GM18505 (cell line): ENCODE data around the gene AMPH.

Source experiments
- ATAC-seq: cut with Tn5 transposase; IDR thresholded peaks from one replicate; pipeline ENCODE4 v1.9.1; 2021; ENCODE audit not compliant: unreplicated experiment
- POLR2A ChIP-seq: IDR thresholded peaks from 4 replicates; pipeline ENCODE4 v1.6.1; 2011; ENCODE audit warnings: borderline replicate concordance; ENCODE audit not compliant: insufficient read depth, insufficient read length; ENCODE audit errors: extremely low read depth

The AMPH gene

GRCh38 chr7:38504684-38505083, 126.5 kb downstream of the AMPH start:
- no peak for TF ChIP-seq POLR2A
- ATAC-seq: no peak

GRCh38 chr7:38502848-38503247, 128.3 kb downstream of the AMPH start:
- ATAC-seq: no peak
- TF ChIP-seq POLR2A: no peak

GRCh38 chr7:38502289-38502688, 128.9 kb downstream of the AMPH start:
- ATAC-seq: no peak
- TF ChIP-seq POLR2A: no peak

GRCh38 chr7:38492010-38492409, 139.2 kb downstream of the AMPH start:
- no peak for ATAC-seq
- TF ChIP-seq POLR2A: no peak

GRCh38 chr7:38482521-38482920, 148.7 kb downstream of the AMPH start:
- no peak for ATAC-seq
- no peak for TF ChIP-seq POLR2A

- no peak for ATAC-seq
- TF ChIP-seq POLR2A: no peak
Observed at GRCh38 chr7:38481401-38481800, 149.8 kb downstream of the AMPH start.

- no peak for TF ChIP-seq POLR2A
- ATAC-seq: no peak
Observed at GRCh38 chr7:38478404-38478803, 152.8 kb downstream of the AMPH start.

GRCh38 chr7:38477333-38477732, 153.8 kb downstream of the AMPH start:
- TF ChIP-seq POLR2A: no peak
- no peak for ATAC-seq

GRCh38 chr7:38476764-38477163, 154.4 kb downstream of the AMPH start:
- TF ChIP-seq POLR2A: no peak
- no peak for ATAC-seq

GRCh38 chr7:38465956-38466355, 165.2 kb downstream of the AMPH start:
- no peak for ATAC-seq
- no peak for TF ChIP-seq POLR2A

- peak; percentile 91 for ATAC-seq
- no peak for TF ChIP-seq POLR2A
Observed at GRCh38 chr7:38463277-38464225, 167.6 kb downstream of the AMPH start.

GRCh38 chr7:38462819-38463218, 168.4 kb downstream of the AMPH start:
- no peak for TF ChIP-seq POLR2A
- no peak for ATAC-seq

- TF ChIP-seq POLR2A: no peak
- ATAC-seq: no peak
Observed at GRCh38 chr7:38461887-38462286, 169.3 kb downstream of the AMPH start.

GRCh38 chr7:38453826-38454225, 177.3 kb downstream of the AMPH start:
- ATAC-seq: no peak
- TF ChIP-seq POLR2A: no peak
